ENCODE measurements around the gene TMEM52. TPM values are rescaled to one million over a fixed set of nuclear protein-coding genes. Genes with fewer than 3 reads are reported as not detected.

The TMEM52 gene
- total RNA-seq, 1 experiment from 2014 or later, result 9.6 TPM

DNA sequence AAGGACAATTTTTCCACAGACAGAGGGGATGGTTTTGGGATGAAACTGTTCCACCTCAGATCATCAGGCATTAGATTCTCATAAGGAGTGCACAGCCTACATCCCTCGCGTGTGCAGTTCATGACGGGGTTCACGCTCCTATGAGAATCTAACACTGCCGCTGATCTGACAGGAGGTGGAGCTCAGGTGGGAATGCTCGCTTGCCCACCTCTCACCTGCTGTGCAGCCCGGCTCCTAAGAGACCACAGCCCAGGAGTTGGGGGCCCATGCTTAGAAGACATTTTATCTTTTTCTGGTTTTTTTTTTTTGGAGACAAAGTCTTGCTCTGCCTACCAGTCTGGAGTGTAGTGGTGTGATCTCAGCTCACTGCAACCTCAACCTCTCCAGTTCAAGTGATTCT is 44.2 kb downstream of the TMEM52 start:
- no peaks in the 10 kb centered on the region for H3K23me2 ChIP-seq (ENCODE audit: insufficient read length, low read depth, low read length, poor library complexity, severe bottlenecking)
- H3K14ac ChIP-seq (ENCODE audit: insufficient read depth, low read length), result no peak overlapping the region
- H2BK5ac ChIP-seq (ENCODE audit: insufficient read length, low read length), result no peak overlapping the region
- H2BK20ac ChIP-seq (ENCODE audit: low read depth, low read length, poor library complexity, severe bottlenecking), result no peak overlapping the region
- H3K4me3 Mint-ChIP-seq, result no peak overlapping the region
- no peak overlapping the region for H4K91ac ChIP-seq (ENCODE audit: insufficient read length, low read depth, low read length)
- no peak overlapping the region for H3K4me2 ChIP-seq (ENCODE audit: insufficient read depth, insufficient read length, low read length)
- H2BK12ac ChIP-seq (ENCODE audit: insufficient read length, low read depth, low read length), result no peak overlapping the region
- TF ChIP-seq, protein P1, sequence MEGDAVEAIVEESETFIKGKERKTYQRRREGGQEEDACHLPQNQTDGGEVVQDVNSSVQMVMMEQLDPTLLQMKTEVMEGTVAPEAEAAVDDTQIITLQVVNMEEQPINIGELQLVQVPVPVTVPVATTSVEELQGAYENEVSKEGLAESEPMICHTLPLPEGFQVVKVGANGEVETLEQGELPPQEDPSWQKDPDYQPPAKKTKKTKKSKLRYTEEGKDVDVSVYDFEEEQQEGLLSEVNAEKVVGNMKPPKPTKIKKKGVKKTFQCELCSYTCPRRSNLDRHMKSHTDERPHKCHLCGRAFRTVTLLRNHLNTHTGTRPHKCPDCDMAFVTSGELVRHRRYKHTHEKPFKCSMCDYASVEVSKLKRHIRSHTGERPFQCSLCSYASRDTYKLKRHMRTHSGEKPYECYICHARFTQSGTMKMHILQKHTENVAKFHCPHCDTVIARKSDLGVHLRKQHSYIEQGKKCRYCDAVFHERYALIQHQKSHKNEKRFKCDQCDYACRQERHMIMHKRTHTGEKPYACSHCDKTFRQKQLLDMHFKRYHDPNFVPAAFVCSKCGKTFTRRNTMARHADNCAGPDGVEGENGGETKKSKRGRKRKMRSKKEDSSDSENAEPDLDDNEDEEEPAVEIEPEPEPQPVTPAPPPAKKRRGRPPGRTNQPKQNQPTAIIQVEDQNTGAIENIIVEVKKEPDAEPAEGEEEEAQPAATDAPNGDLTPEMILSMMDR (conservative IDR thresholded peaks at IDR 0.05), result no peak
- H3K56ac ChIP-seq (ENCODE audit: insufficient read length, low read depth, low read length), result no peak overlapping the region
- no peak overlapping the region for H3K9ac ChIP-seq (ENCODE audit: extremely low read depth, insufficient read length, low read length)
- no CpG with 5 or more reads among the region's 7 CpGs for WGBS (ENCODE audit: extremely low coverage, insufficient read length, low lambda C conversion rate)
- H3K4me1 ChIP-seq (ENCODE audit: insufficient read depth, low read length), result no peaks in the 10 kb centered on the region
- H3K36me3 Mint-ChIP-seq (ENCODE audit: insufficient read depth in 1 of 3, low read depth in 3 of 3), result peaks cover 63 to 69% (median 68%) of the 10 kb centered on the region in 3 experiments
- H3K27me3 ChIP-seq (ENCODE audit: insufficient read depth, low read length), result no peaks in the 10 kb centered on the region
- H4K5ac ChIP-seq (ENCODE audit: insufficient read length, low read depth, low read length), result no peak overlapping the region
- H3K4me1 Mint-ChIP-seq, result peaks cover 40% of the 10 kb centered on the region in 2 experiments
- no peak overlapping the region for H2BK15ac ChIP-seq (ENCODE audit: low read depth, low read length)
- H2AK5ac ChIP-seq (ENCODE audit: insufficient read length, low read length), result no peak overlapping the region
- H3K4ac ChIP-seq (ENCODE audit: low read depth, low read length), result no peak overlapping the region
- H3K18ac ChIP-seq (ENCODE audit: insufficient read length, low read depth, low read length), result no peak overlapping the region
- no peak overlapping the region for H3T11ph ChIP-seq (ENCODE audit: low read length)
- H3K79me1 ChIP-seq (ENCODE audit: insufficient read depth, low read depth, low read length, poor library complexity, severe bottlenecking), result peaks cover 12% of the 10 kb centered on the region
- H3K27ac ChIP-seq (ENCODE audit: insufficient read length, low read depth, low read length), result no peak overlapping the region
- no peaks in the 10 kb centered on the region for H3K27me3 Mint-ChIP-seq (ENCODE audit: low read depth)
- no peak overlapping the region for H2BK120ac ChIP-seq (ENCODE audit: low read depth, low read length, poor library complexity, severe bottlenecking)
- H4K20me1 ChIP-seq (ENCODE audit: control insufficient read depth, insufficient read depth, insufficient read length), result no peaks in the 10 kb centered on the region
- no peak overlapping the region for H3K23ac ChIP-seq (ENCODE audit: insufficient read length, low read depth, low read length)
- no peak for DNase-seq
- H3K79me2 ChIP-seq (ENCODE audit: insufficient read depth, low read length), result peaks cover 89% of the 10 kb centered on the region
- H3K27ac Mint-ChIP-seq, result no peak overlapping the region
- no peaks in the 10 kb centered on the region for H3K9me3 ChIP-seq (ENCODE audit: control insufficient read depth, low read depth, low read length)
- H4K8ac ChIP-seq (replicated peaks; ENCODE audit: insufficient read length, low read depth, low read length), result no peak overlapping the region
- H3K9me3 Mint-ChIP-seq, result peaks cover 8 to 12% of the 10 kb centered on the region in 2 experiments; a peak in 4 of 5 replicates
- no peak overlapping the region for H2AFZ ChIP-seq (ENCODE audit: low read length)

Data from H9 (cell line).